HCT116 (cell line): Measurements from ENCODE around the gene CYP2S1. TPM values are rescaled to one million over a fixed set of nuclear protein-coding genes. Genes with fewer than 3 reads are reported as not detected.

Source experiments
- ATAC-seq: fragments of 200-7000 bp; cut with Tn5 transposase; 2 replicates; pipeline ENCODE4 v1.9.1; 2020; ENCODE audit warnings: mild to moderate bottlenecking, moderate library complexity
- BruUV-seq: library from RNA; stranded (reverse); fragments of 400-500 nt; replicated peaks from 2 replicates; lab custom pipeline; 2021; lab: Mats Ljungman, UMichigan
- CTCF ChIA-PET: fragments of 300-600 bp; sonication (Branson Sonifier 250); formaldehyde crosslinking; loops from one replicate; lab custom pipeline; 2021; ENCODE audit warnings: antibody characterized with exemption; lab: Charles Lee
- POLR2A ChIA-PET: fragments of 300-600, 350-600 bp; sonication (Branson Sonifier 250); formaldehyde crosslinking; loops from one replicate; lab custom pipeline; 2021; ENCODE audit warnings: antibody characterized with exemption; lab: Charles Lee
- RAD21 ChIA-PET, 2 experiments: fragments of 300-600 bp; sonication (Branson Sonifier 250); formaldehyde crosslinking; loops; one replicate each; lab custom pipeline; 2023; ENCODE audit warnings: low total read pairs in 2 of 2; ENCODE audit not compliant: uncharacterized antibody in 2 of 2, unreplicated experiment in 2 of 2, low non-redundant PET in 1 of 2; lab: Charles Lee
- DNase-seq: peaks from one replicate; pipeline ENCODE4 v3.0.0-alpha.2; 2010; ENCODE audit warnings: low read depth, low spot score
- H2AFZ ChIP-seq: fragments of 200-600 bp; shearing (Covaris generic), sonication (generic); 2 replicates; pipeline ENCODE4 v1.6.1; 2017; ENCODE audit warnings: low read depth, mixed run types, mixed read lengths, antibody characterized with exemption, low read length; ENCODE audit not compliant: poor library complexity, severe bottlenecking
- H3K27ac ChIP-seq: 2 replicates; pipeline ENCODE4 v1.5.1; 2012; ENCODE audit warnings: low read depth, low read length
- H3K27me3 ChIP-seq: fragments of 200-600 bp; sonication (generic); 2 replicates; pipeline ENCODE4 v1.6.1; 2016; ENCODE audit warnings: mixed run types, low read length, mixed read lengths; ENCODE audit not compliant: insufficient read depth
- H3K36me3 ChIP-seq, 2 experiments: fragments of 200-500 bp in 1 of 2; fragments of 200-600 bp in 1 of 2; sonication (Bioruptor generic) in 1 of 2; sonication (generic) in 1 of 2; 2 replicates each; pipeline versions ENCODE4 v1.5.1 to v1.6.1; 2014 to 2016; ENCODE audit warnings: low read length in 2 of 2, inconsistent platforms in 1 of 2, mixed read lengths in 1 of 2, mixed run types in 1 of 2; ENCODE audit not compliant: insufficient read depth in 2 of 2, control insufficient read depth in 1 of 2
- H3K4me1 ChIP-seq, 2 experiments: fragments of 200-600 bp in 1 of 2; sonication (generic) in 1 of 2; 2 replicates each; pipeline versions ENCODE4 v1.5.1 to v1.6.1; 2012 to 2017; ENCODE audit warnings: low read length in 2 of 2, inconsistent platforms in 1 of 2, mild to moderate bottlenecking in 1 of 2, mixed read lengths in 1 of 2, mixed run types in 1 of 2, moderate library complexity in 1 of 2; ENCODE audit not compliant: insufficient read depth in 2 of 2, control insufficient read depth in 1 of 2
- H3K4me2 ChIP-seq: fragments of 200-600 bp; sonication (generic); 2 replicates; pipeline ENCODE4 v1.6.1; 2017; ENCODE audit warnings: mixed run types, low read length, mixed read lengths
- H3K4me3 ChIP-seq, 2 experiments: fragments of 200-600 bp in 1 of 2; sonication (generic) in 1 of 2; replicated peaks in 1 of 2; 2 replicates each; pipeline ENCODE4 v1.5.1; 2011 to 2016; ENCODE audit warnings: low read length in 2 of 2, control low read depth in 1 of 2, low read depth in 1 of 2, mild to moderate bottlenecking in 1 of 2, mixed read lengths in 1 of 2, mixed run types in 1 of 2
- H3K79me2 ChIP-seq: fragments of 200-600 bp; sonication (generic); 2 replicates; pipeline ENCODE4 v1.6.1; 2017; ENCODE audit warnings: mild to moderate bottlenecking, mixed run types, low read length, moderate library complexity, mixed read lengths; ENCODE audit not compliant: insufficient read depth
- H3K9ac ChIP-seq: fragments of 200-600 bp; sonication (generic); 2 replicates; pipeline ENCODE4 v1.6.1; 2016; ENCODE audit warnings: low read length, mixed read lengths
- H3K9me2 ChIP-seq: fragments of 200-600 bp; sonication (generic), shearing (Covaris generic); 2 replicates; pipeline ENCODE4 v1.6.1; 2017; ENCODE audit warnings: mixed run types, mild to moderate bottlenecking, moderate library complexity; ENCODE audit not compliant: insufficient read depth
- H3K9me3 ChIP-seq, 2 experiments: fragments of 200-500 bp in 1 of 2; fragments of 200-600 bp in 1 of 2; sonication (Bioruptor generic) in 1 of 2; sonication (generic) in 1 of 2; 2 replicates each; pipeline ENCODE4 v1.6.1; 2014 to 2017; ENCODE audit warnings: low read length in 2 of 2, mixed read lengths in 2 of 2, inconsistent platforms in 1 of 2, low read depth in 1 of 2, mild to moderate bottlenecking in 1 of 2, mixed run types in 1 of 2, moderate library complexity in 1 of 2; ENCODE audit not compliant: control insufficient read depth in 1 of 2, insufficient read depth in 1 of 2
- H4K20me1 ChIP-seq: fragments of 200-600 bp; sonication (generic), shearing (Covaris generic); 2 replicates; pipeline ENCODE4 v1.6.1; 2017; ENCODE audit warnings: mixed run types, mild to moderate bottlenecking, moderate library complexity; ENCODE audit not compliant: insufficient read depth
- ATF3 ChIP-seq: IDR thresholded peaks from 2 replicates; pipeline ENCODE4 v1.6.1; 2012
- CBX3 ChIP-seq: IDR thresholded peaks from 2 replicates; pipeline ENCODE4 v1.6.1; 2012; ENCODE audit warnings: low read depth
- CTCF ChIP-seq, 3 experiments: fragments of 200-600 bp in 1 of 3; sonication (generic) in 1 of 3; IDR thresholded peaks in 2 of 3; conservative IDR thresholded peaks in 1 of 3; 2 replicates each; pipeline ENCODE4 v1.5.1; 2012 to 2017; ENCODE audit warnings: low read depth in 2 of 3, low read length in 2 of 3, antibody characterized with exemption in 1 of 3, borderline replicate concordance in 1 of 3, control low read depth in 1 of 3, mild to moderate bottlenecking in 1 of 3, mixed read lengths in 1 of 3, mixed run types in 1 of 3, moderate library complexity in 1 of 3; ENCODE audit not compliant: insufficient read depth in 1 of 3
- ELF1 ChIP-seq: IDR thresholded peaks from 2 replicates; pipeline ENCODE4 v1.6.1; 2012; ENCODE audit warnings: low read depth, borderline replicate concordance
- FOSL1 ChIP-seq: IDR thresholded peaks from 2 replicates; pipeline ENCODE4 v1.6.1; 2012; ENCODE audit warnings: low read depth
- MAX ChIP-seq: IDR thresholded peaks from 2 replicates; pipeline ENCODE4 v1.6.1; 2012
- POLR2AphosphoS5 ChIP-seq: IDR thresholded peaks from 2 replicates; pipeline ENCODE4 v1.6.1; 2011; ENCODE audit warnings: mild to moderate bottlenecking, low read depth, low read length, moderate library complexity
- REST ChIP-seq: IDR thresholded peaks from 2 replicates; pipeline ENCODE4 v1.6.1; 2012; ENCODE audit warnings: low read depth
- SIN3A ChIP-seq: IDR thresholded peaks from 2 replicates; pipeline ENCODE4 v1.6.1; 2012; ENCODE audit warnings: low read depth
- SP1 ChIP-seq: IDR thresholded peaks from 2 replicates; pipeline ENCODE4 v1.6.1; 2012; ENCODE audit warnings: low read depth
- SRF ChIP-seq: IDR thresholded peaks from 2 replicates; pipeline ENCODE4 v1.6.1; 2012; ENCODE audit warnings: low read depth
- YY1 ChIP-seq: IDR thresholded peaks from 2 replicates; pipeline ENCODE4 v1.6.1; 2011; ENCODE audit warnings: low read length, low read depth, moderate library complexity, mild to moderate bottlenecking; ENCODE audit not compliant: insufficient replicate concordance; ENCODE audit errors: extremely low read depth
- ZBTB33 ChIP-seq: IDR thresholded peaks from 2 replicates; pipeline ENCODE4 v1.6.1; 2011; ENCODE audit warnings: mild to moderate bottlenecking, low read length, moderate library complexity; ENCODE audit not compliant: insufficient replicate concordance; ENCODE audit errors: extremely low read depth
- ZFX ChIP-seq: fragments of 450-650 bp; IDR thresholded peaks from 2 replicates; pipeline ENCODE4 v1.6.1; 2017
- ZNF274 ChIP-seq: fragments of 200-500 bp; sonication (Bioruptor generic); IDR thresholded peaks from 2 replicates; pipeline ENCODE4 v1.6.1; 2014; ENCODE audit warnings: mild to moderate bottlenecking, low read depth, low read length, inconsistent platforms
- intact Hi-C: fragments of 100-400 bp; cut with micrococcal nuclease; formaldehyde crosslinking; loops from 2 replicates; pipeline ENCODE4 v1.10.0; 2022
- total RNA-seq: library from RNA; stranded (reverse); gene quantifications from one replicate; pipeline ENCODE4 v1.2.1, GENCODE V29; 2021; ENCODE audit not compliant: unreplicated experiment

Gene CYP2S1
- total RNA-seq, 1 experiment from 2014 or later: 17.6 TPM

GRCh38 chr19:41245843-41246242 is 52.8 kb downstream of the CYP2S1 start:
- ATAC-seq (no peak), DNase-seq (no peak)
- no peaks in the 10 kb centered on the region for H3K9me2 ChIP-seq
- no peaks in the 10 kb centered on the region for H4K20me1 ChIP-seq
- no peaks in the 10 kb centered on the region for H3K79me2 ChIP-seq
- no peak overlapping the region for H3K4me3 ChIP-seq
- intact Hi-C loops: no loop called here
- ChIA-PET RAD21 (no interaction called here), POLR2A (no interaction called here), CTCF (interaction anchor here (1.2 kb wide), 1 partner anchor 17 kb away, joined by 3 read pairs; no protein-coding TSS in a partner anchor)
- H3K27ac ChIP-seq: no peak overlapping the region
- no peak overlapping the region for H3K9ac ChIP-seq
- H3K4me2 ChIP-seq: no peak overlapping the region
- no peaks in the 10 kb centered on the region for H3K4me1 ChIP-seq
- no TSS peak for BruUV-seq
- no peaks in the 10 kb centered on the region for H3K27me3 ChIP-seq
- H3K36me3 ChIP-seq: peaks cover 4 to 57% of the 10 kb centered on the region in 2 experiments; a peak in 3 of 4 replicates
- no peak for TF ChIP-seq REST
- TF ChIP-seq FOSL1: no peak
- no peak for TF ChIP-seq ATF3
- no peak for TF ChIP-seq ZNF274
- TF ChIP-seq SP1: no peak
- TF ChIP-seq ZBTB33: no peak
- no peak for TF ChIP-seq MAX
- no peak for TF ChIP-seq CBX3
- TF ChIP-seq ZFX: no peak
- no peak for TF ChIP-seq YY1
- no peak for TF ChIP-seq SRF
- no peak for TF ChIP-seq ELF1
- TF ChIP-seq POLR2AphosphoS5: no peak
- no peak for TF ChIP-seq CTCF (IDR thresholded peaks at IDR 0.05 in 2 of 3, conservative IDR thresholded peaks at IDR 0.05 in 1 of 3; ENCODE audit: borderline replicate concordance in 1 of 3, insufficient read depth in 1 of 3, low read depth in 2 of 3, low read length in 2 of 3)
- no peak for TF ChIP-seq SIN3A
- H2AFZ ChIP-seq: no peak overlapping the region
- no peaks in the 10 kb centered on the region; a peak in 1 of 4 replicates for H3K9me3 ChIP-seq
